ENCODE measurements around the gene NSUN5.

GRCh38 chr7:73354196-73354595 is 45.6 kb upstream of the NSUN5 start:
- no peak for TF ChIP-seq POLR2A (IDR thresholded peaks at IDR 0.05; ENCODE audit: low read depth, low read length)
- no peak for TF ChIP-seq POLR2AphosphoS5 (IDR thresholded peaks at IDR 0.05; ENCODE audit: low read depth, low read length)

All from GM12891 (cell line).